Measurements from ENCODE around the gene KLHL28. TPM values are rescaled to one million over a fixed set of nuclear protein-coding genes. Genes with fewer than 3 reads are reported as not detected.

KLHL28 gene
- total and polyA plus RNA-seq, 2 experiments from 2014 or later, result 5.3 to 16.2 TPM

GRCh38 chr14:44887596-44887955 is 74.2 kb downstream of the KLHL28 start:
- Histone ChIP-seq H3K36me3 (replicated peaks; ENCODE audit: insufficient read depth, low read depth) (no peaks in the 10 kb centered on the region), H3K79me2 (no peaks in the 10 kb centered on the region), H4K20me1 (ENCODE audit: insufficient read depth, poor library complexity, severe bottlenecking) (no peaks in the 10 kb centered on the region), H3K4me3 (no peak overlapping the region), H2AFZ (no peak overlapping the region), H3K4me1 (ENCODE audit: insufficient read depth) (peaks cover 9% of the 10 kb centered on the region), H3K9me2 (replicated peaks; ENCODE audit: insufficient read depth) (no peaks in the 10 kb centered on the region), H3K27ac (no peak overlapping the region), H3K27me3 (no peaks in the 10 kb centered on the region), H3K9me3 (ENCODE audit: low read depth) (no peaks in the 10 kb centered on the region), H3K4me2 (no peak overlapping the region)
- 94% methylated on average over 16 of the region's 16 CpGs for WGBS (ENCODE audit: low lambda C conversion rate, missing lambda C conversion rate)
- no peak for TF ChIP-seq EZH2 (IDR thresholded peaks at IDR 0.05; ENCODE audit: borderline replicate concordance)
- TF ChIP-seq, protein P1, sequence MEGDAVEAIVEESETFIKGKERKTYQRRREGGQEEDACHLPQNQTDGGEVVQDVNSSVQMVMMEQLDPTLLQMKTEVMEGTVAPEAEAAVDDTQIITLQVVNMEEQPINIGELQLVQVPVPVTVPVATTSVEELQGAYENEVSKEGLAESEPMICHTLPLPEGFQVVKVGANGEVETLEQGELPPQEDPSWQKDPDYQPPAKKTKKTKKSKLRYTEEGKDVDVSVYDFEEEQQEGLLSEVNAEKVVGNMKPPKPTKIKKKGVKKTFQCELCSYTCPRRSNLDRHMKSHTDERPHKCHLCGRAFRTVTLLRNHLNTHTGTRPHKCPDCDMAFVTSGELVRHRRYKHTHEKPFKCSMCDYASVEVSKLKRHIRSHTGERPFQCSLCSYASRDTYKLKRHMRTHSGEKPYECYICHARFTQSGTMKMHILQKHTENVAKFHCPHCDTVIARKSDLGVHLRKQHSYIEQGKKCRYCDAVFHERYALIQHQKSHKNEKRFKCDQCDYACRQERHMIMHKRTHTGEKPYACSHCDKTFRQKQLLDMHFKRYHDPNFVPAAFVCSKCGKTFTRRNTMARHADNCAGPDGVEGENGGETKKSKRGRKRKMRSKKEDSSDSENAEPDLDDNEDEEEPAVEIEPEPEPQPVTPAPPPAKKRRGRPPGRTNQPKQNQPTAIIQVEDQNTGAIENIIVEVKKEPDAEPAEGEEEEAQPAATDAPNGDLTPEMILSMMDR (IDR thresholded peaks at IDR 0.05; ENCODE audit: poor library complexity), result no peak
- TF ChIP-seq EZH2phosphoT487 (IDR thresholded peaks at IDR 0.05; ENCODE audit: low read depth, severe bottlenecking, unreplicated experiment), result no peak
- no peak for DNase-seq (ENCODE audit: low spot score)

- H3K9me2 ChIP-seq (replicated peaks; ENCODE audit: insufficient read depth), result no peaks in the 10 kb centered on the region
- no peak for DNase-seq (ENCODE audit: low spot score)
- 95% methylated on average over 35 of the region's 35 CpGs for WGBS (ENCODE audit: low lambda C conversion rate, missing lambda C conversion rate)
- peaks cover 9% of the 10 kb centered on the region for H3K4me1 ChIP-seq (ENCODE audit: insufficient read depth)
- no peak overlapping the region for H3K4me2 ChIP-seq
- H3K9me3 ChIP-seq (ENCODE audit: low read depth), result no peaks in the 10 kb centered on the region
- no peaks in the 10 kb centered on the region for H3K79me2 ChIP-seq
- no peak overlapping the region for H2AFZ ChIP-seq
- H3K27me3 ChIP-seq, result no peaks in the 10 kb centered on the region
- no peaks in the 10 kb centered on the region for H3K36me3 ChIP-seq (replicated peaks; ENCODE audit: insufficient read depth, low read depth)
- no peak overlapping the region for H3K4me3 ChIP-seq
- H3K27ac ChIP-seq, result no peak overlapping the region
- TF ChIP-seq, protein P1 (IDR thresholded peaks at IDR 0.05; ENCODE audit: poor library complexity), result no peak
- TF ChIP-seq EZH2 (IDR thresholded peaks at IDR 0.05; ENCODE audit: borderline replicate concordance), result no peak
- TF ChIP-seq EZH2phosphoT487 (IDR thresholded peaks at IDR 0.05; ENCODE audit: low read depth, severe bottlenecking, unreplicated experiment), result no peak
- no peaks in the 10 kb centered on the region for H4K20me1 ChIP-seq (ENCODE audit: insufficient read depth, poor library complexity, severe bottlenecking)
These were observed 74.7 kb downstream of the KLHL28 start for GRCh38 chr14:44886860-44887595.

GRCh38 chr14:44880791-44881190 is 81.0 kb downstream of the KLHL28 start:
- no peaks in the 10 kb centered on the region for H4K20me1 ChIP-seq (ENCODE audit: insufficient read depth, poor library complexity, severe bottlenecking)
- H3K36me3 ChIP-seq (replicated peaks; ENCODE audit: insufficient read depth, low read depth), result no peaks in the 10 kb centered on the region
- H2AFZ ChIP-seq, result no peak overlapping the region
- H3K27ac ChIP-seq, result no peak overlapping the region
- no peaks in the 10 kb centered on the region for H3K27me3 ChIP-seq
- no peak overlapping the region for H3K4me3 ChIP-seq
- H3K4me2 ChIP-seq, result no peak overlapping the region
- H3K9me2 ChIP-seq (replicated peaks; ENCODE audit: insufficient read depth), result no peaks in the 10 kb centered on the region
- H3K79me2 ChIP-seq, result no peaks in the 10 kb centered on the region
- TF ChIP-seq EZH2 (IDR thresholded peaks at IDR 0.05; ENCODE audit: borderline replicate concordance) (no peak), EZH2phosphoT487 (IDR thresholded peaks at IDR 0.05; ENCODE audit: low read depth, severe bottlenecking, unreplicated experiment) (no peak)
- TF ChIP-seq, protein P1 (IDR thresholded peaks at IDR 0.05; ENCODE audit: poor library complexity), result no peak
- no peaks in the 10 kb centered on the region for H3K9me3 ChIP-seq (ENCODE audit: low read depth)
- H3K4me1 ChIP-seq (ENCODE audit: insufficient read depth), result no peaks in the 10 kb centered on the region
- WGBS (ENCODE audit: low lambda C conversion rate, missing lambda C conversion rate), result 91% methylated on average over 2 of the region's 2 CpGs
- DNase-seq (ENCODE audit: low spot score), result no peak

Other genes starting within 250 kb of the KLHL28 start
- gene TOGARAM1, start 243 bp upstream of the KLHL28 start, total RNA-seq, result 34.8 and 36.2 TPM in 2 replicates
- 9.3 and 12.5 TPM in 2 replicates for gene TOGARAM1, start 243 bp upstream of the KLHL28 start, polyA plus RNA-seq
- gene PRPF39, start 122.2 kb upstream of the KLHL28 start, total RNA-seq, result 32.5 and 38.9 TPM in 2 replicates
- gene PRPF39, start 122.2 kb upstream of the KLHL28 start, polyA plus RNA-seq, result 18.2 and 27.8 TPM in 2 replicates
- gene FKBP3, start 172.5 kb upstream of the KLHL28 start, total RNA-seq, result 52.4 and 63.7 TPM in 2 replicates
- gene FKBP3, start 172.5 kb upstream of the KLHL28 start, polyA plus RNA-seq, result 117 and 119 TPM in 2 replicates
- gene FANCM, start 174.0 kb upstream of the KLHL28 start, total RNA-seq, result 4.8 and 5.4 TPM in 2 replicates
- gene FANCM, start 174.0 kb upstream of the KLHL28 start, polyA plus RNA-seq, result 1.9 and 3.2 TPM in 2 replicates

Data from hepatocyte (in vitro differentiated cells).